Endodermal cell (in vitro differentiated cells): ENCODE results near the gene ZNF396. TPM values are rescaled to one million over a fixed set of nuclear protein-coding genes. Genes with fewer than 3 reads are reported as not detected.

ENCODE experiments used
- DNase-seq: peaks from one replicate; pipeline ENCODE4 v3.0.0-alpha.2; 2017
- H3K27ac ChIP-seq: 2 replicates; pipeline ENCODE4 v1.5.1; 2013; ENCODE audit warnings: mild to moderate bottlenecking, low read depth, low read length, moderate library complexity
- H3K27me3 ChIP-seq: 2 replicates; pipeline ENCODE4 v1.6.1; 2013; ENCODE audit warnings: mild to moderate bottlenecking, low read length, moderate library complexity; ENCODE audit not compliant: insufficient read depth, control insufficient read depth, poor library complexity, severe bottlenecking
- H3K36me3 ChIP-seq: 2 replicates; pipeline ENCODE4 v1.7.0; 2013; ENCODE audit warnings: mild to moderate bottlenecking, low read length, moderate library complexity; ENCODE audit not compliant: control insufficient read depth, insufficient read depth
- H3K4me1 ChIP-seq: one replicate; pipeline ENCODE4 v1.7.0; 2013; ENCODE audit warnings: low read length; ENCODE audit not compliant: control insufficient read depth, insufficient read depth
- H3K4me3 ChIP-seq: 2 replicates; pipeline ENCODE4 v1.5.1; 2013; ENCODE audit warnings: mild to moderate bottlenecking, low read length, moderate library complexity
- H3K9ac ChIP-seq: 2 replicates; pipeline ENCODE4 v1.6.1; 2013; ENCODE audit warnings: mild to moderate bottlenecking, low read length, moderate library complexity; ENCODE audit not compliant: poor library complexity, severe bottlenecking; ENCODE audit errors: extremely low read depth
- H3K9me3 ChIP-seq: 2 replicates; pipeline ENCODE4 v1.6.1; 2013; ENCODE audit warnings: mild to moderate bottlenecking, low read length, moderate library complexity; ENCODE audit not compliant: control insufficient read depth
- H3K27ac Mint-ChIP-seq: 2 replicates; pipeline ENCODE4 v1.8.0; 2020; ENCODE audit warnings: mixed read lengths
- H3K27me3 Mint-ChIP-seq: 2 replicates; pipeline ENCODE4 v1.8.0; 2021; ENCODE audit warnings: mild to moderate bottlenecking, mixed read lengths; ENCODE audit not compliant: insufficient read depth
- H3K36me3 Mint-ChIP-seq: 2 replicates; pipeline ENCODE4 v1.8.0; 2020; ENCODE audit warnings: low read depth, mixed read lengths
- H3K4me1 Mint-ChIP-seq: 2 replicates; pipeline ENCODE4 v1.8.0; 2020; ENCODE audit warnings: mixed read lengths
- H3K4me3 Mint-ChIP-seq: 2 replicates; pipeline ENCODE4 v1.8.0; 2020; ENCODE audit warnings: mild to moderate bottlenecking, moderate library complexity, mixed read lengths
- H3K9me3 Mint-ChIP-seq: 2 replicates; pipeline ENCODE4 v1.8.0; 2020; ENCODE audit warnings: mild to moderate bottlenecking, mixed read lengths
- CTCF ChIP-seq: fragments of 200-600 bp; sonication (generic); conservative IDR thresholded peaks from 2 replicates; pipeline ENCODE4 v1.5.0; 2021; ENCODE audit warnings: antibody characterized with exemption, mild to moderate bottlenecking
- WGBS, 2 experiments: methylation state at CpG; one replicate each; pipeline versions ENCODE4 v1.1.5 to v1.1.7; 2013; ENCODE audit warnings: missing lambda C conversion rate in 2 of 2, mixed read lengths in 1 of 2; ENCODE audit not compliant: insufficient coverage in 1 of 2, insufficient read length in 1 of 2; 5-methylcytosine and 5-hydroxymethylcytosine counted together
- total RNA-seq, 2 donors: library from RNA; stranded (reverse); fragmentation: NEBNext Ultra II Directional in 1 of 2; extraction: Animal tissue kit (Norgen Biotek cat#: 25700) in 1 of 2; gene quantifications; 2 replicates in 1 of 2; 3 replicates in 1 of 2; pipeline ENCODE4 v1.2.1, GENCODE V29; 2021

ZNF396 gene
- total RNA-seq, 2 donors from 2014 or later = 5.4 to 8.5 TPM

GRCh38 chr18:35343936-35344735 lies 33.0 kb downstream of the ZNF396 start, which contains the start of gene ZNF24:
Gene ZNF24, minus strand, starts transcription at chr18:35344420. Its CDS starts 3,770 bp downstream, at chr18:35340650.
- H3K27me3 Mint-ChIP-seq = no peaks in the 10 kb centered on the region
- H3K36me3 ChIP-seq = peaks cover 29% of the 10 kb centered on the region
- no peak for TF ChIP-seq CTCF

GRCh38 chr18:35343488-35343935 lies 33.6 kb downstream of the ZNF396 start:
- Mint-ChIP-seq H3K4me3 (peak overlapping the region; percentile 97), H3K36me3 (peaks cover 20% of the 10 kb centered on the region), H3K27ac (peak overlapping the region; percentile 98), H3K4me1 (peaks cover 35% of the 10 kb centered on the region), H3K9me3 (no peaks in the 10 kb centered on the region), H3K27me3 (no peaks in the 10 kb centered on the region)
- no peaks in the 10 kb centered on the region for H3K9me3 ChIP-seq
- no peak for DNase-seq
- peak overlapping the region; percentile 99 for H3K9ac ChIP-seq
- 0 to 1% methylated on average over 8 to 15 of the region's 15 CpGs for WGBS, 2 experiments
- no peak overlapping the region for H3K27ac ChIP-seq
- no peaks in the 10 kb centered on the region for H3K4me1 ChIP-seq
- no peak for TF ChIP-seq CTCF
- H3K36me3 ChIP-seq = peaks cover 35% of the 10 kb centered on the region
- peak overlapping the region; percentile 94 for H3K4me3 ChIP-seq
- no peaks in the 10 kb centered on the region for H3K27me3 ChIP-seq

More at GRCh38 chr18:35343936-35344735, 33.0 kb downstream of the ZNF396 start, which contains the start of gene ZNF24:
- no peaks in the 10 kb centered on the region for H3K27me3 ChIP-seq
- H3K9me3 ChIP-seq = no peaks in the 10 kb centered on the region
- Mint-ChIP-seq H3K4me1 (peaks cover 29% of the 10 kb centered on the region), H3K27ac (peak within 1 kb of the TSS; percentile 98), H3K4me3 (peak within 1 kb of the TSS; percentile 97), H3K9me3 (no peaks in the 10 kb centered on the region), H3K36me3 (peaks cover 14% of the 10 kb centered on the region)
- DNase-seq = peak; percentile 96
- H3K9ac ChIP-seq = peak within 1 kb of the TSS; percentile 99
- peak within 1 kb of the TSS; percentile 99 for H3K27ac ChIP-seq
- no peaks in the 10 kb centered on the region for H3K4me1 ChIP-seq
- 0% methylated on average over 15 to 58 of the region's 64 CpGs for WGBS, 2 experiments
- H3K4me3 ChIP-seq = peak within 1 kb of the TSS; percentile 94

GRCh38 chr18:35337286-35337685 lies 39.9 kb downstream of the ZNF396 start:
- Histone ChIP-seq H3K4me3 (no peak overlapping the region), H3K4me1 (no peaks in the 10 kb centered on the region), H3K27me3 (no peaks in the 10 kb centered on the region), H3K9me3 (no peaks in the 10 kb centered on the region), H3K9ac (no peak overlapping the region), H3K27ac (no peak overlapping the region), H3K36me3 (peaks cover 97% of the 10 kb centered on the region)
- Mint-ChIP-seq H3K4me1 (peaks cover 15% of the 10 kb centered on the region), H3K27ac (no peak overlapping the region), H3K9me3 (no peaks in the 10 kb centered on the region), H3K4me3 (no peak overlapping the region), H3K27me3 (no peaks in the 10 kb centered on the region), H3K36me3 (peaks cover 80% of the 10 kb centered on the region)
- TF ChIP-seq CTCF = no peak
- no peak for DNase-seq
- WGBS, 2 experiments = 95 to 96% methylated on average over 4 to 5 of the region's 5 CpGs
